ENCODE results near the gene PTEN.

Gene PTEN

DNA sequence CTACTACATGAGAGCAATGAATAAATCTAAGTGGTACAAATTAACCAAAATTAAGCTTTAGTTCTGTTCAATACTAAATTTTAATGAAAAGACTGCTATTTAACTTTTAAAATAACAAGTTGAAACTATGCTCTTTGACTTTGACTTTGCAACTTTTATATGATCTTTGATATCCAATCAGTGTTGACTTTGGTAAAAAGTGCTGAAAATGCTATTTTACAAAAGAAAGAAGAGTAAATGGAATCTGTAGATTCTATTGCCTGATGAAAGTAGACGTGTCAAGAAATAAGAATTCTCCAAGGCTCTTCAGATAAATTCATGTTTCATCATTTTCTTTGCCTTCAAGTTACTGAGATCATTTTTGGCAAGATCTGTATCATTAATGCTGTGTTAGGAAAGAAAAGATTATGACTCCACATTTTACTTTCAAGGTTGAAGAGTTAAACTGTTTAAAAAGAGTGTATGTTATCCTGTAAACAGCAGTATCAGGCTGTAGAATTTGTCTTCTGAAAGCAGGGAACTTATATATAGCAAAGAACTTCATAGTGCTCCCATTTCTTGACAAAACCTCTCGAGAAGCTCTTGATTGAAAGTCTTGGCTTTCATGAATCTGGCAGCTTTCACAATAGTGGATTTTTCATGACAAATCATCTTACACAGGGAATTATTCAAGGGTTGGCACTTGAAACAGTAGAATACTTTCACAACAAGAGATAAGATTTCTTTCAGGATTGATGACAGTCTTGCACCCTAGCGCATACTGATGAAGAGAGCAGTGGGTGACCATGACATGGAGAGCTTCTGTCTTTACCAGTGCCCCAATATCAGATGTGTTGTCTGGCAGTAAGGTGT, 72.1 kb downstream of the PTEN start:
- no peak for DNase-seq
- in situ Hi-C loops (cut with HindIII; ENCODE audit: low pct_ligation_motif_present, low pct_unique_long_range_greater_than_20kb, low sequenced_read_pairs) = no loop called here

DNA sequence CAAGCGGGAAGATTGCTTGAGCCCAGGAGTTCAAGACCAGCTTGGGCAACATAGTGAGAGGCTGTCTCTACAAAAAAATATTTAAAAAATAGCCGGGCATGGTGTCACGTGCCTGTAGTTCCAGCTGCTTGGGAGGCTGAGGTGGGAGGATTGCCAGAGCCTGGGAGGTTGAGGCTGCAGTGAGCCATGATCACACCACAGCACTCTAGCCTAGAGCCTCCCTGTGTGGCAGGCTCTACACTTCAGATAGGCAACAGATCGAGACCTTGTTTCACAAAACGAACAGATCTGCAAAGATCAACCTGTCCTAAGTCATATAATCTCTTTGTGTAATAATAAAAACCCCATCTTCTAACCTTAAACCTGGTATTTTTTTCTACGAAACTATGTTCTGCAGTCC, 76.8 kb downstream of the PTEN start:
- in situ Hi-C loops (cut with HindIII; ENCODE audit: low pct_ligation_motif_present, low pct_unique_long_range_greater_than_20kb, low sequenced_read_pairs) = no loop called here
- no peak for DNase-seq

DNA sequence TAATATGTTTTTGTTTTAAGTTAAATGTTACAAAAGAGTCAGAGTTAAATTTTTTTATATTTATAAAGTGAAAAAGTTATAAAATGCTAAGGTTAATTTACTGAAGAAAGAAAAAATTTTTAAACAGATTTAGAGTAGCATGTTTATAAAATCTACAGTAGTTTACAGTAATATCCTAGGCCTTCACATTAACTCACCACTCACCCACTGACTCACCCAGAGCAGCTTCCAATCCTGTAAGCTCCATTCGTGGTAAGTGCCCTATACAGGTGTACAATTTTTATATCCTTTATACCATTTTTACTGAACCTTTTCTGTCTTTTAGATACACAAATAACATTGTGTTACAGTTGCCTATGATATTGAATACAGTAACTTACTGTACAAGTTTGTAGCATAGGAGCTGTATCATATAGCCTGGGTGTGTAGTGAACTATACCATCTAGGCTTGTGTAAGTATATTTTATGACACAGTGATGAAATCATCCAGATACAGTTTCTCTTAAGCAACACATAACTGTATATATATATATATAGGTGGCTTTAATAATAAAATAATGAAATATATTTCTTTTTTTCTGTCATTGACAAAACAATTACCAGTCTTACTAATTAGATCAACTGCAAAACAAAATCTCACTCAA, 79.6 kb downstream of the PTEN start:
- no peak for DNase-seq
- in situ Hi-C loops (cut with HindIII; ENCODE audit: low pct_ligation_motif_present, low pct_unique_long_range_greater_than_20kb, low sequenced_read_pairs) = no loop called here

DNA sequence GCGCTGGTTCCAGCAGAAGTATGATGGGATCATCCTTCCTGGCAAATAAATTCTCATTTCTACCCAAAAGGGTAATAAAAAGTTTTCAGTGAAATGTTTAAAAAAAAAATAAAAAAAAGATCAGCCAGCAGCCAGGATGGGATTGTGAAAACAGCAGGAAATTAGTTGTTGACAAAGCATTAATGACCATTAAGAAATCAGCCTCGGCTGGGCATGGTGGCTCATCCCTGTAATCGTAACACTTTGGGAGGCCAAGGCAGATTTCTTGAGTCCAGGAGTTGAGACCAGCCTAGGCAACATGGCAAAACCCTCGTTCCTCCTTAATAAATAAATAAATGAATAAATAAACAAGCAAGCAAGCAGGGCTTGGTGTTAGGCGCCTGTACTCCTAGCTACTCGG, 82.6 kb downstream of the PTEN start:
- DNase-seq = no peak
- in situ Hi-C loops (cut with HindIII; ENCODE audit: low pct_ligation_motif_present, low pct_unique_long_range_greater_than_20kb, low sequenced_read_pairs) = no loop called here

DNA sequence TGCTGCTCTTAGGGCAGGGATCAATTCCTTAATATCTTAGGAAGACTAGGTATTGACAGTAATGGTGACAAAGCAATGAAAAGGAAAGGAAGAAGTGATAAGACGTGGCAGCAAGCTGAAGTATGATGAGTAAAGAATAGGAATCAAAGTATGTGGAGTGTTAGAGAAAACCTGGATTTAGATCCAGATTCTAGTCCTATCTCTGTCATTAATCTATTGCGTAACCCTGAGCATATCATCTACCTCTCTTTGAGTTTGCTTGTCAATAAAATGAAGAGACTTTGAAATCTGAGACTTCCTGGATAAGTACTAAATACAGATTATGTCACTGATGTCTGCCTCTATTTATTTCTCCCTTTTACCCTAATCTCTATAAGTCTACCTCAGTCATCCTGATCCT, 89.2 kb downstream of the PTEN start:
- in situ Hi-C loops (cut with HindIII; ENCODE audit: low pct_ligation_motif_present, low pct_unique_long_range_greater_than_20kb, low sequenced_read_pairs) = no loop called here
- DNase-seq = no peak

DNA sequence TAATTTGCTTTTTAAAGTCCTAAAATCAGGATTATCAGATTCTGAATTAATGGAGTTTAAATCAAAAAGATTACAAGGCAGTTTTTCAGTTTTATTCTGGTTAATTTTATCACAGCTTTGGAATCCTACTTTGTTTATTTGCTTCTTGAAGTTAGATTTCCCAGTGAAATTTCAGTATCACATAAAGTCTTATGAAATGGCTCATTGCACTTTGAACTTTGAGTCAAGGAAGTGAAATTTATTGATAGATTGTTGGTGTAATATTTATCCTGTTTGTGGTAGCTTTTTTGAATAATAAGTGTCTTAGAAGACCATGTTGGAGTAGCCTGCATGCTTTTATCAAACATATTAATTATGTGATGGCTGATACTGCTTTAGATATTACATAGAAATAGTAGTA, 92.6 kb downstream of the PTEN start:
- no peak for DNase-seq
- in situ Hi-C loops (cut with HindIII; ENCODE audit: low pct_ligation_motif_present, low pct_unique_long_range_greater_than_20kb, low sequenced_read_pairs) = no loop called here

DNA sequence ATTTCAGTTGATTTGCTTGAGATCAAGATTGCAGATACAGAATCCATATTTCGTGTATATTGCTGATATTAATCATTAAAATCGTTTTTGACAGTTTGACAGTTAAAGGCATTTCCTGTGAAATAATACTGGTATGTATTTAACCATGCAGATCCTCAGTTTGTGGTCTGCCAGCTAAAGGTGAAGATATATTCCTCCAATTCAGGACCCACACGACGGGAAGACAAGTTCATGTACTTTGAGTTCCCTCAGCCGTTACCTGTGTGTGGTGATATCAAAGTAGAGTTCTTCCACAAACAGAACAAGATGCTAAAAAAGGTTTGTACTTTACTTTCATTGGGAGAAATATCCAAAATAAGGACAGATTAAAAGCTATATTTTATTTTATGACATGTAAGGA, 94.3 kb downstream of the PTEN start:
- in situ Hi-C loops (cut with HindIII; ENCODE audit: low pct_ligation_motif_present, low pct_unique_long_range_greater_than_20kb, low sequenced_read_pairs) = no loop called here
- DNase-seq = no peak

DNA sequence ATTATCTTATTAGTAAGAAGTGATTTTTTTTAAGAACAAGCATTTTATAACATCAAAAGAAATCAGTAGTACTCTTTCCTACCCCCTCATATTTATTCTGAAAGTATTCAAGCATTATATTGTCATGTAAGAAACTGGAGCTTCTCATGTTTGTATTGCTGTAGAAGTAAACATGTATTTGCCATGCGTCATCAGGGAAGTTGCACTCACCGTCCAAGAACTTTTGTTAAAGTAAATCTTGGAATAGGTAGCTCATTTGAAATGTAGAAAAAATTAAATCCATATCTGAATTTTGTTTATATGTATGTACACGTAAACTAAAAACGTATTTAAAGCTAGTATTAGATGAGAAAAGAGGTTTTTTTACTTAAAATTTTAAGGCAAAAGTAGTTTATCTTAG, 96.8 kb downstream of the PTEN start:
- in situ Hi-C loops (cut with HindIII; ENCODE audit: low pct_ligation_motif_present, low pct_unique_long_range_greater_than_20kb, low sequenced_read_pairs) = no loop called here
- no peak for DNase-seq

DNA sequence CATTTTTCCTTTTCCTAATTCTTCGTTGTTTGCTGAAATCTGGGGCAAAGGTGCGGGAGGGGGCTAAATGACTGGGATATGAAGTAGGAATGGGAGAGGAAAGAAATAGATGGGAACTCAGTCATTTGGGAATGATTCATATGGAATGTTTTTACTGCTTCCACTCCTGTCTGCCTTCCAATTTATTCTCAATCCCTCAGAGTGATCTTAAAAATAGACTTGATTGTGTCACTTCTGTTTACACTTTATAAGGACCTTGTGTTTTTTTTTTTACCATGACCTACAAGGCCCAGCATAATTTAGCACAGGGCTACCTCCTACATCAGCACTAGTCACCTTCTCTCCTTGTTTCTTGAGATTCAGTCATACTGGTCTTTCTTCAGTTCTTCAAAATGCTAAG, 97.9 kb downstream of the PTEN start:
- DNase-seq = no peak
- in situ Hi-C loops (cut with HindIII; ENCODE audit: low pct_ligation_motif_present, low pct_unique_long_range_greater_than_20kb, low sequenced_read_pairs) = no loop called here

DNA sequence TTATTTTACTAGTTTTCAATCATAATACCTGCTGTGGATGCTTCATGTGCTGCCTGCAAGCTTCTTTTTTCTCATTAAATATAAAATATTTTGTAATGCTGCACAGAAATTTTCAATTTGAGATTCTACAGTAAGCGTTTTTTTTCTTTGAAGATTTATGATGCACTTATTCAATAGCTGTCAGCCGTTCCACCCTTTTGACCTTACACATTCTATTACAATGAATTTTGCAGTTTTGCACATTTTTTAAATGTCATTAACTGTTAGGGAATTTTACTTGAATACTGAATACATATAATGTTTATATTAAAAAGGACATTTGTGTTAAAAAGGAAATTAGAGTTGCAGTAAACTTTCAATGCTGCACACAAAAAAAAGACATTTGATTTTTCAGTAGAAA, 103.0 kb downstream of the PTEN start:
- in situ Hi-C loops (cut with HindIII; ENCODE audit: low pct_ligation_motif_present, low pct_unique_long_range_greater_than_20kb, low sequenced_read_pairs) = no loop called here
- DNase-seq = no peak

DNA sequence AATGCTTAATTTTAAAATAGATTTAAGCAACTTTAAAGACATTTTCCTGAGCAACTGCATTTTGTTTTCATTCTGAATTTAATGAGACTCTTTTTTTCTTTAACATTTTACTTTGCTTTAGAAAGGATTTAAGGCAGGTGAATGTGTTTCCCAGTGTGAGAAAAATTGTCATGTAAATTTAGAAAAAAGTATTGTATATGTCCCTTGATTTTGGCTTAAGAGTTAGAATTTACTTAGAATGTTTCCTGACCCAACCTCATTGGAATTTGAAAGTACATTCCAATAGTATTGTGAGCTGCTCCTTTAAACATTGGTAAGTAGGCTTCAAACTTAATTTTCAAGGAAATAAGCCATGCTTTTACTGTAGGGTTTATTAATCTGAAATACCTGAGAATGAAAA, 110.2 kb downstream of the PTEN start:
- DNase-seq = no peak
- in situ Hi-C loops (cut with HindIII; ENCODE audit: low pct_ligation_motif_present, low pct_unique_long_range_greater_than_20kb, low sequenced_read_pairs) = no loop called here

DNA sequence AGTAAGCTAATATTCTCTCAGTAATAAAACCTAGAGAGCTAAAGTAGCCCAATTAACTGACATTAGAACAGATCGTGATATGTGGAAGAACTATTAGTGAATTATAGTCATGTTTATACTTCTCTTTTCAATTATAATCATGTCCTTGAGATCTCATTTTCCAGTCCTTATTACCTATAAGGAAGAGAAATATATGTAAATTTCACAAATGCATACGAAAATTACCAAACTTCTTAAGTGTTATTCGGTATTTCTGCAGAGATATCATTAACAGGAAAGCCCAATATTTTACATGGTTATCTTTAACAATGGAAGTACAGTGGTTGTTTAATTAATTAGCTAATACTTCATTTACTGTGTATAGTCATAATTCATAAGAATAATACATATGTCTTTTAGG, 110.7 kb downstream of the PTEN start:
- in situ Hi-C loops (cut with HindIII; ENCODE audit: low pct_ligation_motif_present, low pct_unique_long_range_greater_than_20kb, low sequenced_read_pairs) = no loop called here
- no peak for DNase-seq

DNA sequence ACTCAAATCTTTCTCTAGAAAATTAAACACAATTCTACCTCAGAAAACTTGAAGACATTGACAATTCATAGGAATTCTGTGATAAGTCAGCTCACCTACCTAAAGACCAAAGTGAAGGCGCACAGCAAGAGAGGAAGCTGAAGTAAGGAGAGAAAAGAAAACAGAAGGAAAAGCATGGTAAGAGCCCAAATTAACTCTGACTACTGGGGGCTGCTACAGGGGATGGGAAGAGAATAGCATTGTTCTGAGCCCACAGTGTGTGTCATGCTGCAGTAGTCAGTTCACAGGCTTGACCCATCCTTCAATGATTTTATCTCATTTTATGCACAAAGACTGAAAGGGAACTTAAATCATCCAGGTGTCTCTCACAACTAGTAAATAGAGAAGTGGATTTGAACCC, 111.3 kb downstream of the PTEN start:
- in situ Hi-C loops (cut with HindIII; ENCODE audit: low pct_ligation_motif_present, low pct_unique_long_range_greater_than_20kb, low sequenced_read_pairs) = no loop called here
- no peak for DNase-seq

DNA sequence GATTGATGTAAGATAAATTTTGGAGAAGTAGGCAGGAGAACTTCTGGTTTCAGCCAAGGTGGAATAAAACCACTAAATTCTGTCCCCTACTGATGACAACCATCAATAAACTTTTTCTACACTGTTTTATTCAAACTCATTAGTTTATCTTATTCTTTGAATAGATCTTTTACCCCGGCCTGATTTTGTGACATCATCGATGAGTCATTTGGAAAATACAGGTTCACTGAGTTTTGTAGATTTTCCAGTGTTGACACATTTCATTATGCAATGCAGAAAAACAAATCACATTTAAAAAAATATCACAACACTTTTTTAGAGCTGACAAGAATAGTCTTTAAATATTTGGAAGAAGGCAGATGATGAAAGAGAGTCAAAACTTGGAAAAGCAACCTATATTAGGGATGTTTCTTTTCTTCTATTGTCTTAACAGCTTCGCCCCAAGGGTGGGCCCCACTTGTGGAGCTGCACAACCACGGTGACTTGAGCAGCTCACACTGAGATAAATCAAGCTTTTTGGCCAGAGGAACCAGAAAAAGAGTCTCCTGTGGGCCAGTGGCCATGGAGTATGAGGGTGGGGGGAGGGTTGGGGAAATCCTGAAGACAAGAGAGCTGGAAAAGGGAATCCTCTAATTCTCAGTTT, 112.8 kb downstream of the PTEN start:
- no peak for DNase-seq
- in situ Hi-C loops (cut with HindIII; ENCODE audit: low pct_ligation_motif_present, low pct_unique_long_range_greater_than_20kb, low sequenced_read_pairs) = no loop called here

DNA sequence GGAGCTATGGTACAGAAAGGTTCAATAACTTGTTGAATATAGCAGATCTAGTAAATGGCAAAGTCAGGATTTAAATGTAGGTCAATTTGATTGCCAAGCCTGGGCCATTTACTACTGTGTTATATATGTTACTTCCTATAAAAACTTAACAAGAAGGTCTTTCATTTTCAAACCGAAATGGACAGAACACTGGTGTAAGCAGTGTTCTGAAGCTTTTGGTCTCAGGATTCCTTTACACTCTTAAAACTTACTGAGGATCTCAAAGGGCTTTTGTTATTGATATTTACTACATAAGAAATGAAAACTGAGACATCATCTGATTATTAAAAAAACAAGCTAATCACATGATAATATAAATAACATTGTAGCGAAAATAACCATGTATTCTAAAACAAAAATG, 114.7 kb downstream of the PTEN start:
- in situ Hi-C loops (cut with HindIII; ENCODE audit: low pct_ligation_motif_present, low pct_unique_long_range_greater_than_20kb, low sequenced_read_pairs) = no loop called here
- no peak for DNase-seq

DNA sequence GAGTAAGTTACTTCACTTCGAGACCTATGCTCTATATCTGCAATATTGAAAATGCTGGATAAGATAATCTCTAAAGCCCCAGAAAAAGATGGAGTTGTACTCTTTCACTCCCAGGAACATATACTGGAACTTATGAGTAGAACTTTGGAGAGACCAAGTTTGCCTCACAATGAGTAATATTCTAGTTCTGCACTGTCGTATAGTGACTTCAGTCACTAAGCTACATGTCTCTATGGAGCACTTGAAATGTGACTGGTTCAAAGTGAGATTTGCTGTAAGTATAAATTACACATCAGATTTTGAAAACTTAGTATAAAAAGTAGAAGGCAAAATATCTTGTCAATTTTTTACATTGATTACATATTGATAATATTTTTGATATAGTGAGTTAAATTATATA, 116.4 kb downstream of the PTEN start:
- in situ Hi-C loops (cut with HindIII; ENCODE audit: low pct_ligation_motif_present, low pct_unique_long_range_greater_than_20kb, low sequenced_read_pairs) = no loop called here
- no peak for DNase-seq

DNA sequence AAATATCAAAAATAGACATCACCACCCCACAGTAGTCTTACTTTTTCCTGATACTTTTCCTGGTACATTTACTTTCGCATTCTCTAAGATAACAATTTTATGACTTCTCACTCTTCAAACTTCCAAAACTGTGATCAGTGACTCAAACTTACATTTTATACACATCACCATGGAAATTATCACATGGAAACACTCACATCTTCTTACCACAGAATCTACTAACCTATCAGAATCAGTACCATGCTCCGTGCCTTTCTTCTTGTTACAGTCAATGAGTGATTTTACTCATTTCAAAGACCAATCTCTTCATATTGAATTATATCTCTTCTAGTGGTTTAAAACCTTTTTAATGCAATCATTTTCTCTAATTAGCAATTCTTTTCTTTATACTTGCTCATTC, 120.3 kb downstream of the PTEN start:
- in situ Hi-C loops (cut with HindIII; ENCODE audit: low pct_ligation_motif_present, low pct_unique_long_range_greater_than_20kb, low sequenced_read_pairs) = no loop called here
- DNase-seq = no peak

DNA sequence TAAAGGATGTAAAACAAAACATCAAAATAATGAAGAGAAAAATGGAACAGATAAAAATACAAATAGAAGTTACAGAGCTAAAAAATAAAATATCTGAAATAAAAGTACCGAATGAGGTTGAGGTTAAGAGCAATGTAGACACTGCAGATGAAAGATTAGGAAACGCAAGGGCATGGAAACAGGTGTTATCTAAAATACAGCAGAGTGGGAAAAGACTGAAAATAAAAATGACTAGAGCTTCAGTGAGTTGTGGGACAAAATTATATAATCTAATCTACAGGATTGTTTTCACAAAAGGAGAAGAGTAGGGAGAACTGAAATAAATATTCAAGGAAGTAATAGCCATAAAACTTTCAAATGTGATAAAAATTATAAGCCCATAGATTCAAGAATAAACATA, 123.8 kb downstream of the PTEN start:
- DNase-seq = no peak
- in situ Hi-C loops (cut with HindIII; ENCODE audit: low pct_ligation_motif_present, low pct_unique_long_range_greater_than_20kb, low sequenced_read_pairs) = no loop called here

DNA sequence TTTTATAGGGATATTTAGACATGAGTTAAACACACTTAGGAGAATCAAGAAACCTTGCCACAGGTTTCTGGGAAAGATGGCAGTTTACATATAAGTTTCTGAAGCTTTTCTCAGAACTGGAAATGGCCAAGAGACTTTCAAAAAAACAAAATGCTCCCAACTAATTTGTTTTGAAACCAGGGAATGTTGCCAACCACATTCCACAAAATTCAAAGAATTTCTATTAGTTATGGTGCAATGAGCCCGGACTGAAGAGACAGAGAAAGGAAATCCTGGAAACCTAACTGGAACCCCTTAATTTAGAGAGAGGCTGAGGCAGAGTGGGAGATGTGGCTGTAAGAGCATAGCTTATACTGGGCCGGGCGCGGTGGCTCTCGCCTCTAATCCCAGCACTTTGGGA, 128.5 kb downstream of the PTEN start:
- in situ Hi-C loops (cut with HindIII; ENCODE audit: low pct_ligation_motif_present, low pct_unique_long_range_greater_than_20kb, low sequenced_read_pairs) = no loop called here
- DNase-seq = no peak

DNA sequence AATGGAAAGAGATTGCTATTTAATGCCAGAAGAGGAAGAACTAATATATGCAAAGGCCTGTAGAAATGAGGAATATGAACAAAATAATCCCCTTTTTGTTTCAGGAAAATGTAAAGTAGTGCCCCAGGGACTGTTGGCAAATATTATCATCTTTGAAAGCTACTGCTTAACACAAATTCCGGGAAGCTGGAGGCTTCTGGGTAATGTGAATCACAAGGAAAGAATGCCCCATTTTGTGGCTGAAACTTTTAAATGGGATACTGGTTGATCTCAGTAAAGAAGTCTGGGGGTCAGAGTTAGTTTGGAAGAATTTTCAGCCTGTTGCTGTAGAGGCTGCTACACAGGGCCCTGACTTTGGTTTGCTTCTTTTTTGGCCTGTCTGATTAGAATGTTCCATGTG, 141.0 kb downstream of the PTEN start:
- in situ Hi-C loops (cut with HindIII; ENCODE audit: low pct_ligation_motif_present, low pct_unique_long_range_greater_than_20kb, low sequenced_read_pairs) = no loop called here
- no peak for DNase-seq
